NCI-H1092 treated with DMSO at 0.1 percent for 48 hours (cell line): ENCODE results near the gene COX17.

ENCODE experiments used
- DNase-seq: peaks from one replicate; lab custom pipeline; 2025; lab: John Stamatoyannopoulos, UW

COX17 gene

GRCh38 chr3:119673875-119674274 is 3.3 kb downstream of the COX17 start:
- no peak for DNase-seq

- no peak for DNase-seq
Observed at GRCh38 chr3:119672776-119673175, 4.4 kb downstream of the COX17 start.

GRCh38 chr3:119669906-119670570 is 7.2 kb downstream of the COX17 start:
- no peak for DNase-seq

- no peak for DNase-seq
Observed at GRCh38 chr3:119665954-119666559, 11.1 kb downstream of the COX17 start.

- DNase-seq, result no peak
Observed at GRCh38 chr3:119664850-119665379, 12.3 kb downstream of the COX17 start.

- no peak for DNase-seq
Observed at GRCh38 chr3:119664370-119664769, 12.8 kb downstream of the COX17 start.

GRCh38 chr3:119663885-119664284 is 13.3 kb downstream of the COX17 start:
- DNase-seq, result no peak

GRCh38 chr3:119662604-119663373 is 14.4 kb downstream of the COX17 start:
- DNase-seq, result no peak

- no peak for DNase-seq
Observed at GRCh38 chr3:119660474-119661440, 16.4 kb downstream of the COX17 start, which contains the start of gene POPDC2. TSS of gene POPDC2 (minus strand) at chr3:119660589. CDS start at chr3:119660423, 166 bp downstream.

GRCh38 chr3:119659606-119660291 is 17.5 kb downstream of the COX17 start:
- no peak for DNase-seq

GRCh38 chr3:119658994-119659393 is 18.2 kb downstream of the COX17 start:
- no peak for DNase-seq

GRCh38 chr3:119657887-119658702 is 19.1 kb downstream of the COX17 start:
- no peak for DNase-seq

GRCh38 chr3:119653876-119654275 is 23.3 kb downstream of the COX17 start:
- DNase-seq, result no peak

- no peak for DNase-seq
Observed at GRCh38 chr3:119652306-119653033, 24.7 kb downstream of the COX17 start.

GRCh38 chr3:119649761-119650160 is 27.4 kb downstream of the COX17 start:
- no peak for DNase-seq

GRCh38 chr3:119647843-119648575 is 29.2 kb downstream of the COX17 start:
- no peak for DNase-seq

GRCh38 chr3:119647171-119647570 is 30.0 kb downstream of the COX17 start:
- DNase-seq, result no peak

- DNase-seq, result no peak
Observed at GRCh38 chr3:119645813-119646212, 31.4 kb downstream of the COX17 start.

- DNase-seq, result no peak
Observed at GRCh38 chr3:119644481-119644880, 32.7 kb downstream of the COX17 start.
